GM12864 (cell line): ENCODE data around the gene RPL23.

Experiments
- DNase-seq: peaks from one replicate; pipeline ENCODE4 v3.0.0-alpha.2; 2011; ENCODE audit warnings: low read depth
- H3K4me3 ChIP-seq: 2 replicates; pipeline ENCODE4 v1.5.1; 2011; ENCODE audit warnings: mild to moderate bottlenecking, low read depth, low read length, control low read depth
- TF ChIP-seq, protein P1 (sequence below): IDR thresholded peaks from 2 replicates; pipeline ENCODE4 v1.5.1; 2011; ENCODE audit warnings: low read depth, mild to moderate bottlenecking, moderate library complexity, low read length, control low read depth, inconsistent platforms; ENCODE audit errors: missing control alignments

Gene RPL23

DNA sequence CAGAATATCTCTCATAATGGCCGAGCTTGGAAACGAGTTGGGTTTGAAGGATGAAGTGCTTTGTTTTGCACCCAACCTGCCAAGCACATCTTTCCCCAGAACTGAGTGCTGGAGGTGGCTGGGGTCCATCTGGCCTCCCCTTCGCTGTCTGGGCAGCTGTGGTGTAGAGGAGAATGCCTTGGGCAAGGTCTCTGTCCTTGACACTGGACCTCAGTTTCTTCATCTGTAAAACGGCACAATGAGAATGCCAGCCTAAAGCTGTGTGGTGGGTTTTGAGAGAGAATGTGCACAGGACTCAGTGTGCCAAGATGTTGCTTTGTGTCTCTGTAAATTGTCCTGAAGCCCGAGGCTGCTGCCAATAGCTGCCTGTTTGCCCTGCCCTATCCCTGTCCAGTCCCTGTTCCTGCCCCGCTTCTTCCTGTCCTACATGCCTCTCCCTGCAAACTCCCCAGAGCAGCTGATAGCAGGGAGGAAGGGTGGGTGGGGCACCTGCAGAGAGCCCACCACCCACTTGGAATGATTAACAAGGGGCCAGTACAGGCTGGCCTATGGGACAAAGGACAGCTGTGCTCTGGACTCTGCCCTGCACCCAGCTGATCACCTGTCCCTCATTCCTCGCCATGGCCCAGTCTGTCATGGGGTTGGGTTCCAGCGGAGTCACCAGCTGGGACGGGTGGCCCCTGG, 31.7 kb upstream of the RPL23 start:
- TF ChIP-seq, protein P1, sequence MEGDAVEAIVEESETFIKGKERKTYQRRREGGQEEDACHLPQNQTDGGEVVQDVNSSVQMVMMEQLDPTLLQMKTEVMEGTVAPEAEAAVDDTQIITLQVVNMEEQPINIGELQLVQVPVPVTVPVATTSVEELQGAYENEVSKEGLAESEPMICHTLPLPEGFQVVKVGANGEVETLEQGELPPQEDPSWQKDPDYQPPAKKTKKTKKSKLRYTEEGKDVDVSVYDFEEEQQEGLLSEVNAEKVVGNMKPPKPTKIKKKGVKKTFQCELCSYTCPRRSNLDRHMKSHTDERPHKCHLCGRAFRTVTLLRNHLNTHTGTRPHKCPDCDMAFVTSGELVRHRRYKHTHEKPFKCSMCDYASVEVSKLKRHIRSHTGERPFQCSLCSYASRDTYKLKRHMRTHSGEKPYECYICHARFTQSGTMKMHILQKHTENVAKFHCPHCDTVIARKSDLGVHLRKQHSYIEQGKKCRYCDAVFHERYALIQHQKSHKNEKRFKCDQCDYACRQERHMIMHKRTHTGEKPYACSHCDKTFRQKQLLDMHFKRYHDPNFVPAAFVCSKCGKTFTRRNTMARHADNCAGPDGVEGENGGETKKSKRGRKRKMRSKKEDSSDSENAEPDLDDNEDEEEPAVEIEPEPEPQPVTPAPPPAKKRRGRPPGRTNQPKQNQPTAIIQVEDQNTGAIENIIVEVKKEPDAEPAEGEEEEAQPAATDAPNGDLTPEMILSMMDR: no peak
- DNase-seq: no peak
- no peak overlapping the region for H3K4me3 ChIP-seq

GRCh38 chr17:38883592-38884526, 30.3 kb upstream of the RPL23 start:
- TF ChIP-seq, protein P1: peak; percentile 26
- peak overlapping the region; percentile 20; the same call in 1 of the 2 replicates for H3K4me3 ChIP-seq
- no peak for DNase-seq

DNA sequence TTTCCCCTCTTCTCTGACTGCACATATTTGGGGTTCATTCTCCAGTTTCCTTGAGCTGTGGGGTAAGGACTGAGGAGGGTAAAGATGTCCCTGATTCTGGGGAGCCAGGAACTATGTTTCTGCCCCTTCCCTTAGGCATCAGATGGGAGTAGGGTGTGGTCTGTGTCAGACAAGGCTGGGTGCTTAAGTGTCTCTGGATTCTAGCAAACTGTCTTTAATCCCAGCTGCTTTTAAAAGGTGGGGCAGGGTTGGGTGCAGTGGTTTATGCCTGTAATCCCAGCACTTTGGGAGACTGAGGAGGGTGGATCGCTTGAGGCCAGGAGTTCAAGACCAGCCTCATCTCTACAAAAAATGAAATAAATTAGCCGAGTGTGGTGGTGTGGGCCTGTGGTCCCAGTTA, 29.3 kb upstream of the RPL23 start:
- TF ChIP-seq, protein P1: no peak
- H3K4me3 ChIP-seq: no peak overlapping the region
- DNase-seq: no peak

DNA sequence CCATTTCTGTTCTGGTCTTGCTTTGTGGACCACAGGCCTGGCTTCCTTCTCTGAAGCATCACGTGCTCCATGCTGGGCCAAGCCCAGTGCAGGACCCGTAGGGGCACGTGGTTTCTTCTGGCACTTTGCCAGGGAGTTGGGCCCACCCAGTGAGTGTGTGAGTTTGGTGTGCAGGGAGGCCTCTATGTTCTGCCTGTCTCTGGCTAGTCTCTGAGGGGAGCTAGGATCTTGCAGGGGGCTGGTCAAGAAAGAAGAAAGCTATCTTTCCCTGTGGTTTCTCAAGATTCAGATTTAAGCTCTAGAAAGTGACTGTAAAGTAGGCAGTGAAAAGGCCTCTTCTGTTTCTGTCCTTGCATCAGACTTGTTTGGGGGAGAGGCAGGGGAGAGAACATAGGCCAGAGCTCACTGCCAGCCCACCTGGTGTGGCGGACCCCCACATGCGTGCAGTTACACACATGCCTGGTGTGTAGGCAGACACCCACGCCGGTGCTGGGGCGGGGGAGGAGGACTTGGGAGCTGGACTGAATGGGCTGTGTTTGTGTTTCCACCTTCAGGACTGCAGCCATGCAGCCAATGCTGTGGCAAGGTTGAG, 28.2 kb upstream of the RPL23 start:
- DNase-seq: no peak
- TF ChIP-seq, protein P1: no peak
- no peak overlapping the region for H3K4me3 ChIP-seq

DNA sequence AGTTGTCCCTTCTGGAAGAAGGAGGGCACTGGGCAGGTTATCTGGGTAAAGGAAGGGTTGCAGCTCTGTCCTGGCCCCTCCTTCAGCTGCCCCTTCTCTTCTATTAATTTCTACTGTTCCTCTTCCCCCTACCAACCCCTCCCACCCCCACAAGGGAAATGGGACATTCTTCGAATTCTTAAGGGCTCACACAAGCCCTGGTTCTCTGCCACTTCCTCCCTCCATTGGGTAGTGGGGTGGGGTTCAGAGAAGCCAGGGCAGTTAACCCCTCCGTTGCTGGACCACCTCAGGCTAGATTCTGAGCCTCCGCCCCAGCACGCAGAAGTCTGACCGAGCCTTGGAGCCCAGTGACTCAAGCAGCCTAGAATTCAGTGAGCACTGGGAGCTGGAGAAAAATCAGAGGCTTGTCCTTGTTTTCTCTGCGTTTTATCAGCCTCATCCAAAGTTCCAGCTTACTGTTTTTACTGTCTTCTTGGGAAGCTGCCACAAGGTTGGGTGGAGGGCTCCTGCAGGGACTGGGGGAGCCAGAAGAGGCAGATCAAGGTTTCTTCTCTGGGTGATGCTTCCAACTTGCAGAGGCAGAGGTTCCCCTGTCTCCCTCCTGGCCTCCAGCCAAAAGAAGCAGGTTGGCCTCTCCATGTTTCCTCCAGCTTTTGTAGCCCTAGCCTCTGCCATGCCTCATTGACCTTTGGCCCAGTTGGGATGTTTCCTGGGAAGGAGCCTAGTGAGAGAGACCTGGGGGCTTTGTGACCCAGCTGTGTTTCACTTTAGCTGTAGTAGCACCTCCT, 26.6 kb upstream of the RPL23 start:
- DNase-seq: no peak
- no peak overlapping the region for H3K4me3 ChIP-seq
- TF ChIP-seq, protein P1: no peak

- DNase-seq: no peak
- no peak overlapping the region for H3K4me3 ChIP-seq
Observed at GRCh38 chr17:38877130-38877851, 23.8 kb upstream of the RPL23 start.

More at GRCh38 chr17:38877130-38877851, 23.8 kb upstream of the RPL23 start:
- TF ChIP-seq, protein P1: no peak
